DND-41 (cell line): ENCODE data around the gene TBXAS1.

Source experiments
- ATAC-seq: fragments of 200-7000 bp; cut with Tn5 transposase; 3 replicates; pipeline ENCODE4 v1.9.1; 2021; ENCODE audit warnings: low read depth; ENCODE audit not compliant: insufficient read depth
- DNase-seq: peaks from one replicate; pipeline ENCODE4 v3.0.0-alpha.2; 2020
- H2AFZ ChIP-seq: 2 replicates; pipeline ENCODE4 v1.6.0; 2012; ENCODE audit warnings: low read depth, low read length
- H3K27ac ChIP-seq: 2 replicates; pipeline ENCODE4 v1.5.1; 2012; ENCODE audit warnings: low read length, inconsistent platforms
- H3K27me3 ChIP-seq: fragments of 200-600 bp; sonication (generic); 2 replicates; pipeline ENCODE4 v1.6.0; 2012; ENCODE audit warnings: low read length, mild to moderate bottlenecking, inconsistent platforms; ENCODE audit not compliant: insufficient read depth, poor library complexity
- H3K36me3 ChIP-seq: 2 replicates; pipeline ENCODE4 v1.5.1; 2012; ENCODE audit warnings: low read length, inconsistent platforms; ENCODE audit not compliant: insufficient read depth
- H3K4me1 ChIP-seq: 2 replicates; pipeline ENCODE4 v1.5.1; 2012; ENCODE audit warnings: mild to moderate bottlenecking, low read length; ENCODE audit not compliant: insufficient read depth
- H3K4me2 ChIP-seq: 2 replicates; pipeline ENCODE4 v1.6.0; 2012; ENCODE audit warnings: mild to moderate bottlenecking, moderate library complexity, low read length, inconsistent platforms; ENCODE audit not compliant: insufficient read depth
- H3K4me3 ChIP-seq, 2 experiments: fragments of 200-600 bp in 1 of 2; shearing (Covaris generic) in 1 of 2; 2 replicates each; pipeline ENCODE4 v1.5.1; 2012 to 2016; ENCODE audit warnings: inconsistent platforms in 2 of 2, low read length in 2 of 2, mild to moderate bottlenecking in 2 of 2, low read depth in 1 of 2, moderate library complexity in 1 of 2
- H3K79me2 ChIP-seq: 2 replicates; pipeline ENCODE4 v1.6.0; 2012; ENCODE audit warnings: low read length, inconsistent platforms; ENCODE audit not compliant: insufficient read depth
- H3K9ac ChIP-seq: 2 replicates; pipeline ENCODE4 v1.6.0; 2012; ENCODE audit warnings: low read depth, mild to moderate bottlenecking, inconsistent platforms, low read length, moderate library complexity
- H3K9me3 ChIP-seq: 2 replicates; pipeline ENCODE4 v1.5.1; 2012; ENCODE audit warnings: low read length, moderate library complexity, mild to moderate bottlenecking, inconsistent platforms; ENCODE audit not compliant: insufficient read depth, severe bottlenecking
- H4K20me1 ChIP-seq: 2 replicates; pipeline ENCODE4 v1.6.0; 2012; ENCODE audit warnings: low read length; ENCODE audit not compliant: insufficient read depth
- CTCF ChIP-seq: IDR thresholded peaks from 2 replicates; pipeline ENCODE4 v1.5.1; 2012; ENCODE audit warnings: borderline replicate concordance, low read length, moderate library complexity, mild to moderate bottlenecking; ENCODE audit not compliant: poor library complexity, severe bottlenecking; ENCODE audit errors: extremely low read depth
- EZH2 ChIP-seq: IDR thresholded peaks from 3 replicates; pipeline ENCODE4 v1.6.1; 2012; ENCODE audit warnings: borderline replicate concordance, low read depth, mild to moderate bottlenecking, moderate library complexity, low read length, inconsistent platforms; ENCODE audit not compliant: severe bottlenecking

Gene TBXAS1

DNA sequence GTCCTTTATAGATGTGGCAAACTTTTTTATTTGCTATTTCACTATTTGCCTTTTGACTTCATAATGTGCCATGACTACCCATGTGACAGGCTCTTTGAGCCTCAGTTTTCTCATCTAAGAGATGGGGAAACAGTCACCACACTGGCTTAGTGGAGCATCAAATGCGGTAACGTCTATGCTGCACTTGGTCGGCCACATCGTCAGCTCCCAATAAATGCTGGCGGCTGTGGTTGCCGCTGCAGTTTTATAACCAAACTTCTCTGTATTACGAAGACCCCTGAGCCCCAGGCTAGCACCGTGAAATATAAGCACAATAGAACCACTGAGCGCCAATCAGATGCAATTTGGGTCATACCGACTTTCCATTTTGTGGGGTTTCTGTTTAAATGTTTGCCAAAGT is 177.5 kb downstream of the TBXAS1 start:
- no peaks in the 10 kb centered on the region for H3K9me3 ChIP-seq
- no peaks in the 10 kb centered on the region for H4K20me1 ChIP-seq
- no peaks in the 10 kb centered on the region for H3K79me2 ChIP-seq

GRCh38 chr7:140007051-140007690 is 178.1 kb downstream of the TBXAS1 start:
- H3K79me2 ChIP-seq, result no peaks in the 10 kb centered on the region
- H4K20me1 ChIP-seq, result no peaks in the 10 kb centered on the region
- no peak for DNase-seq
- H3K9me3 ChIP-seq, result no peaks in the 10 kb centered on the region
- no peak overlapping the region for H3K4me2 ChIP-seq
- H3K9ac ChIP-seq, result no peak overlapping the region
- ATAC-seq, result no peak
- H3K4me3 ChIP-seq, result no peak overlapping the region
- TF ChIP-seq CTCF, result no peak
- no peak for TF ChIP-seq EZH2
- no peak overlapping the region for H3K27ac ChIP-seq
- H3K4me1 ChIP-seq, result no peaks in the 10 kb centered on the region
- no peaks in the 10 kb centered on the region for H3K27me3 ChIP-seq
- H2AFZ ChIP-seq, result no peak overlapping the region
- H3K36me3 ChIP-seq, result no peaks in the 10 kb centered on the region

More for the DNA sequence above, 177.5 kb downstream of the TBXAS1 start:
- Histone ChIP-seq H3K9ac (no peak overlapping the region), H3K4me3 (no peak overlapping the region), H3K4me2 (no peak overlapping the region), H3K4me1 (no peaks in the 10 kb centered on the region), H3K27me3 (no peaks in the 10 kb centered on the region), H3K27ac (no peak overlapping the region), H2AFZ (no peak overlapping the region), H3K36me3 (no peaks in the 10 kb centered on the region)
- TF ChIP-seq EZH2, result no peak
- no peak for TF ChIP-seq CTCF
- no peak for DNase-seq
- no peak for ATAC-seq

- TF ChIP-seq EZH2, result no peak
- no peak for TF ChIP-seq CTCF
- Histone ChIP-seq H3K27me3 (no peaks in the 10 kb centered on the region), H3K27ac (no peak overlapping the region), H3K79me2 (no peaks in the 10 kb centered on the region), H3K4me2 (no peak overlapping the region), H3K9me3 (no peaks in the 10 kb centered on the region), H3K4me3 (no peak overlapping the region), H3K9ac (no peak overlapping the region), H4K20me1 (no peaks in the 10 kb centered on the region), H3K4me1 (no peaks in the 10 kb centered on the region), H3K36me3 (no peaks in the 10 kb centered on the region), H2AFZ (no peak overlapping the region)
- no peak for ATAC-seq
- DNase-seq, result no peak
Observed at GRCh38 chr7:140008755-140009610, 179.9 kb downstream of the TBXAS1 start.
